ENCODE measurements around the gene CTTNBP2. TPM values are rescaled to one million over a fixed set of nuclear protein-coding genes. Genes with fewer than 3 reads are reported as not detected.

CTTNBP2 gene
- total RNA-seq, 1 donor from 2014 or later = 6.1 TPM

- DNase-seq (ENCODE audit: low read depth) = no peak
Measured at GRCh38 chr7:117829450-117830117, 43.7 kb downstream of the CTTNBP2 start.

GRCh38 chr7:117828825-117829224 is 44.4 kb downstream of the CTTNBP2 start:
- peak; percentile 50 for DNase-seq (ENCODE audit: low read depth)

GRCh38 chr7:117827862-117828261 is 45.4 kb downstream of the CTTNBP2 start:
- peak; percentile 83 for DNase-seq (ENCODE audit: low read depth)

GRCh38 chr7:117825132-117825531 is 48.1 kb downstream of the CTTNBP2 start:
- DNase-seq (ENCODE audit: low read depth) = peak; percentile 43

GRCh38 chr7:117824592-117824991 is 48.6 kb downstream of the CTTNBP2 start:
- DNase-seq (ENCODE audit: low read depth) = no peak

GRCh38 chr7:117819558-117819957 is 53.7 kb downstream of the CTTNBP2 start:
- no peak for DNase-seq (ENCODE audit: low read depth)

GRCh38 chr7:117818232-117818631 is 55.0 kb downstream of the CTTNBP2 start:
- peak; percentile 95 for DNase-seq (ENCODE audit: low read depth)

- DNase-seq (ENCODE audit: low read depth) = no peak
Measured at GRCh38 chr7:117816727-117817126, 56.5 kb downstream of the CTTNBP2 start.

- no peak for DNase-seq (ENCODE audit: low read depth)
Measured at GRCh38 chr7:117811696-117812095, 61.5 kb downstream of the CTTNBP2 start.

- DNase-seq (ENCODE audit: low read depth) = no peak
Measured at GRCh38 chr7:117810642-117811512, 62.4 kb downstream of the CTTNBP2 start.

- peak; percentile 45 for DNase-seq (ENCODE audit: low read depth)
Measured at GRCh38 chr7:117809958-117810357, 63.3 kb downstream of the CTTNBP2 start.

GRCh38 chr7:117808910-117809705 is 64.1 kb downstream of the CTTNBP2 start:
- DNase-seq (ENCODE audit: low read depth) = peak; percentile 67

- DNase-seq (ENCODE audit: low read depth) = no peak
Measured at GRCh38 chr7:117808341-117808757, 64.9 kb downstream of the CTTNBP2 start.

GRCh38 chr7:117807676-117808075 is 65.6 kb downstream of the CTTNBP2 start:
- DNase-seq (ENCODE audit: low read depth) = peak; percentile 40

GRCh38 chr7:117806011-117806410 is 67.2 kb downstream of the CTTNBP2 start:
- no peak for DNase-seq (ENCODE audit: low read depth)

GRCh38 chr7:117805241-117805640 is 68.0 kb downstream of the CTTNBP2 start:
- no peak for DNase-seq (ENCODE audit: low read depth)

GRCh38 chr7:117803476-117803875 is 69.8 kb downstream of the CTTNBP2 start:
- DNase-seq (ENCODE audit: low read depth) = no peak

GRCh38 chr7:117802660-117803059 is 70.6 kb downstream of the CTTNBP2 start:
- DNase-seq (ENCODE audit: low read depth) = no peak

GRCh38 chr7:117800841-117801240 is 72.4 kb downstream of the CTTNBP2 start:
- no peak for DNase-seq (ENCODE audit: low read depth)

GRCh38 chr7:117800406-117800805 is 72.8 kb downstream of the CTTNBP2 start:
- no peak for DNase-seq (ENCODE audit: low read depth)

- no peak for DNase-seq (ENCODE audit: low read depth)
Measured at GRCh38 chr7:117796889-117797288, 76.4 kb downstream of the CTTNBP2 start.

GRCh38 chr7:117793976-117794375 is 79.3 kb downstream of the CTTNBP2 start:
- no peak for DNase-seq (ENCODE audit: low read depth)
